ENCODE results near the gene C2orf81.

DNA sequence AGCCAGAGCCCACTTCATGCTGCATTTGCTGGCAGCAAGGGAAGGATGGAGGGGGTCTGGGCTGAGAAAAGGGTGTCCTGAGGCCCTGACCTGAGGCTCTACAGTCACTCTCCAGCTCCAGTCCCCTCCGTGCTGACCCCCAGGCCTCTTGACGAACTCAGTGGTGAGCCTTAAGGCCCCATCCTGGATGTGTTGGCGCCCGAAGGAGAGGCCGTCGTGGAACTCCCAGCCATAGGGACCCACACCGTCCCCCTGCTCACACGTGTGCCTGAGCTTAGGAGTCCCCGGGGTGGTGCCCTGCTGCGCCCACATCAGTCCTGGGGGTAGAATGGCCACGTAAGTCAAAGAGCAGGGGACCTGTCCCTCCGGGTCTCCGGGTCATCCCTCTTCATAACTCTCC, 43.0 kb upstream of the C2orf81 start:
- TF ChIP-seq, protein P1, sequence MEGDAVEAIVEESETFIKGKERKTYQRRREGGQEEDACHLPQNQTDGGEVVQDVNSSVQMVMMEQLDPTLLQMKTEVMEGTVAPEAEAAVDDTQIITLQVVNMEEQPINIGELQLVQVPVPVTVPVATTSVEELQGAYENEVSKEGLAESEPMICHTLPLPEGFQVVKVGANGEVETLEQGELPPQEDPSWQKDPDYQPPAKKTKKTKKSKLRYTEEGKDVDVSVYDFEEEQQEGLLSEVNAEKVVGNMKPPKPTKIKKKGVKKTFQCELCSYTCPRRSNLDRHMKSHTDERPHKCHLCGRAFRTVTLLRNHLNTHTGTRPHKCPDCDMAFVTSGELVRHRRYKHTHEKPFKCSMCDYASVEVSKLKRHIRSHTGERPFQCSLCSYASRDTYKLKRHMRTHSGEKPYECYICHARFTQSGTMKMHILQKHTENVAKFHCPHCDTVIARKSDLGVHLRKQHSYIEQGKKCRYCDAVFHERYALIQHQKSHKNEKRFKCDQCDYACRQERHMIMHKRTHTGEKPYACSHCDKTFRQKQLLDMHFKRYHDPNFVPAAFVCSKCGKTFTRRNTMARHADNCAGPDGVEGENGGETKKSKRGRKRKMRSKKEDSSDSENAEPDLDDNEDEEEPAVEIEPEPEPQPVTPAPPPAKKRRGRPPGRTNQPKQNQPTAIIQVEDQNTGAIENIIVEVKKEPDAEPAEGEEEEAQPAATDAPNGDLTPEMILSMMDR (IDR thresholded peaks at IDR 0.05) = no peak
- TF ChIP-seq ZFX (IDR thresholded peaks at IDR 0.05; ENCODE audit: borderline replicate concordance) = no peak

Data from 22Rv1 (cell line).